ENCODE measurements around the gene RMP24.

RMP24 gene

GRCh38 chr18:35991696-35992095 is 19.2 kb downstream of the RMP24 start:
- no peak for DNase-seq (ENCODE audit: low spot score)
- in situ Hi-C loops (cut with MboI; ENCODE audit: low sequenced_read_pairs, unreplicated experiment) = no loop called here
- TF ChIP-seq, protein P1, sequence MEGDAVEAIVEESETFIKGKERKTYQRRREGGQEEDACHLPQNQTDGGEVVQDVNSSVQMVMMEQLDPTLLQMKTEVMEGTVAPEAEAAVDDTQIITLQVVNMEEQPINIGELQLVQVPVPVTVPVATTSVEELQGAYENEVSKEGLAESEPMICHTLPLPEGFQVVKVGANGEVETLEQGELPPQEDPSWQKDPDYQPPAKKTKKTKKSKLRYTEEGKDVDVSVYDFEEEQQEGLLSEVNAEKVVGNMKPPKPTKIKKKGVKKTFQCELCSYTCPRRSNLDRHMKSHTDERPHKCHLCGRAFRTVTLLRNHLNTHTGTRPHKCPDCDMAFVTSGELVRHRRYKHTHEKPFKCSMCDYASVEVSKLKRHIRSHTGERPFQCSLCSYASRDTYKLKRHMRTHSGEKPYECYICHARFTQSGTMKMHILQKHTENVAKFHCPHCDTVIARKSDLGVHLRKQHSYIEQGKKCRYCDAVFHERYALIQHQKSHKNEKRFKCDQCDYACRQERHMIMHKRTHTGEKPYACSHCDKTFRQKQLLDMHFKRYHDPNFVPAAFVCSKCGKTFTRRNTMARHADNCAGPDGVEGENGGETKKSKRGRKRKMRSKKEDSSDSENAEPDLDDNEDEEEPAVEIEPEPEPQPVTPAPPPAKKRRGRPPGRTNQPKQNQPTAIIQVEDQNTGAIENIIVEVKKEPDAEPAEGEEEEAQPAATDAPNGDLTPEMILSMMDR (IDR thresholded peaks at IDR 0.05; ENCODE audit: borderline replicate concordance, control extremely low read depth, extremely low read depth, insufficient read depth, missing control alignments) = no peak

GRCh38 chr18:35993013-35993412 is 20.5 kb downstream of the RMP24 start:
- TF ChIP-seq, protein P1 (IDR thresholded peaks at IDR 0.05; ENCODE audit: borderline replicate concordance, control extremely low read depth, extremely low read depth, insufficient read depth, missing control alignments) = no peak
- DNase-seq (ENCODE audit: low spot score) = no peak
- in situ Hi-C loops (cut with MboI; ENCODE audit: low sequenced_read_pairs, unreplicated experiment) = no loop called here

DNA sequence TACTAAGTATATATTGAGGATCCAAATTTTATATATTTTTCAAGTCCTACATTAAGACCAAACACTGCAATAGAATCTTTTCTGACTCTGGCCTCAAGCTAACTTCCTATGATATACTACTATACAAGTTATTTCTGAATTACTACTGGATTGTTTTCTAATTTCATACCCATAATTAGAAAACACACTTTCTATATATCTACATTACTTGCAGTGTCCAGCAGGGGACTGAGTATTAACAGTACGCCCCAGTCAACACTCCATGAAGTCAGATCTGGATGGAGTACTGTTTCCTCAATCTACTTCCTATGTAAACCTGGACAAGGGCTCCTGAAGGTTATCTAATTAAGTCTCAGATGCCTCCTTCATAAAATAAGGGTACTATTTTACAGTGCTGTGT is 26.5 kb downstream of the RMP24 start:
- in situ Hi-C loops (cut with MboI; ENCODE audit: low sequenced_read_pairs, unreplicated experiment) = no loop called here
- no peak for DNase-seq (ENCODE audit: low spot score)

DNA sequence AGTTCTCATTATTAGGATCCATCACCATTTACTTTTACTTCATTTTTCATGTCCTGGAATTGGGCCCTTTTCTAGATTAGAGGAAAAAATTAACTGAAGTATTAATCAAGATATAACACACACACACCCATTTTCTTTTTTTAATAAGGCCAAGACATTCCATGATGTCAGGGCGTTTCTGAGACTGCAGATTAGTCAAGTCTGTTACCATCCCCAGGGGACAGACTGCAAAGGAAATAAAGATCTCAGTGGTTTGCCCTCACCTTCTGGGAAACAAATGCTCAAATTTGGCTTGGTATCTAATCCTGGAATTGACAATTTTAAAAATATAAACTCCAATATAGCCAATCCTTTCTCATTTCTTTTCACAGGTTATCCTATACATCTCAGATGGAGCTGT is 27.4 kb downstream of the RMP24 start:
- TF ChIP-seq, protein P1 (IDR thresholded peaks at IDR 0.05; ENCODE audit: borderline replicate concordance, control extremely low read depth, extremely low read depth, insufficient read depth, missing control alignments) = no peak
- no peak for DNase-seq (ENCODE audit: low spot score)
- in situ Hi-C loops (cut with MboI; ENCODE audit: low sequenced_read_pairs, unreplicated experiment) = no loop called here

More for the DNA sequence above, 26.5 kb downstream of the RMP24 start:
- TF ChIP-seq, protein P1 (IDR thresholded peaks at IDR 0.05; ENCODE audit: borderline replicate concordance, control extremely low read depth, extremely low read depth, insufficient read depth, missing control alignments) = no peak

DNA sequence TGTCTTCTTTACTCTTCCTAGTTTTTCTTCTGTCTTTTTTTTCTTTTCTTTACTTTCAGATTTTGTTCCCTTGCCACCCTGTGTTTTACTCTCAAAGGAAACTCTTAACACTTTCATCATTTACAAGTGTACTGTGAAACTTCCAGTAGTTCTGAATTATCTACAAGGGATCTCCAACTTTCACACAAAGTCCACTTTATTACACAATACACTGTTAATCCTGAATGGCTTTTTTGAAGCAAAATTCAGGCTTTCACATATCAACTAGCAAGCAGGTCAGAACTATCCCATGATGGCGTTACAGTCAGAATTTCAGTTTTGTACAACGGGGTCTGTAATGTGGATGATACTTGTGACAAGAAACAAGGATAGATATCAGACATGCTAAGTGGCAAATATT is 34.5 kb downstream of the RMP24 start:
- DNase-seq (ENCODE audit: low spot score) = no peak
- TF ChIP-seq, protein P1 (IDR thresholded peaks at IDR 0.05; ENCODE audit: borderline replicate concordance, control extremely low read depth, extremely low read depth, insufficient read depth, missing control alignments) = no peak
- in situ Hi-C loops (cut with MboI; ENCODE audit: low sequenced_read_pairs, unreplicated experiment) = no loop called here

DNA sequence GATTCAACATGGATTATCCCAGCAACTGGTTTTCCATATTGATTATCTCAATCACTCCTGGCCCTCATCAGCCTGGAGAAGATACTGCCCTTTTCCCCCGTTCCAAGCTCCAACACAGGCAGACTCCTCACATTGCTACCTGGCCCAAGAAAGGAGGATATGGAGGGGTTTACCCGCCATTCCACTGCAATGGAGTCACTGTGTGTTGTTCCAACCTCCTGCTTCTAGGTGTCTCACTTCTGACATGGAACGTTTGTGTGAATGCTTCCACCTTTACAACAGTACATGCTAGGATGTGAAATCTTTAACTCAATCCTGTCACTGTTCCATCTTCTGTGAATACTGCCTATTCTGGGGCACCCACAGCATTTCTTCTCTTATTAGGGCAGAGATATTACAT is 36.7 kb downstream of the RMP24 start:
- in situ Hi-C loops (cut with MboI; ENCODE audit: low sequenced_read_pairs, unreplicated experiment) = no loop called here
- TF ChIP-seq, protein P1 (IDR thresholded peaks at IDR 0.05; ENCODE audit: borderline replicate concordance, control extremely low read depth, extremely low read depth, insufficient read depth, missing control alignments) = no peak

DNA sequence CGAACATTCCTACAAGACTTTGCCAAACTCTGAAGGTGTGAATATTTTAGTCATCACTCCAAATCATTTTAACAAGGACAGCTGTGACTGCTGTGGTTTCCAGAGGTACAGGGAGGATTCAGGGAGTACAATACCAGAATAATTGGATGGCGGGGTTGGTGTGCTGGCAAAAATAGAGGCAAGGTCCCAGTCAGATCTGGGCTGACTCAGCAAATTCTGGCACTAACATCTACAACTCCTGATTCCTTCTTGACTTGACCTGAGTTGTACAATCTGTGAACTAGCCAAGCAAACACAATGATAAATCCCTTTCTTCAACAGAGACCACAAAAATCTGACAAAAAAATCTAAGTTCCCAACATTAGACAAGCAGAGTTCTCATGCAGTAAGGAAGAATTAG is 40.4 kb downstream of the RMP24 start:
- in situ Hi-C loops (cut with MboI; ENCODE audit: low sequenced_read_pairs, unreplicated experiment) = no loop called here
- TF ChIP-seq, protein P1 (IDR thresholded peaks at IDR 0.05; ENCODE audit: borderline replicate concordance, control extremely low read depth, extremely low read depth, insufficient read depth, missing control alignments) = no peak
- DNase-seq (ENCODE audit: low spot score) = no peak

More for the DNA sequence above, 36.7 kb downstream of the RMP24 start:
- DNase-seq (ENCODE audit: low spot score) = no peak

Data from GM13976 (cell line).